GM21786 (cell line): ENCODE results near the gene SLC26A6.

Source experiments
- ATAC-seq: cut with Tn5 transposase; IDR thresholded peaks from one replicate; pipeline ENCODE4 v1.9.1; 2021; ENCODE audit not compliant: unreplicated experiment

SLC26A6 gene

DNA sequence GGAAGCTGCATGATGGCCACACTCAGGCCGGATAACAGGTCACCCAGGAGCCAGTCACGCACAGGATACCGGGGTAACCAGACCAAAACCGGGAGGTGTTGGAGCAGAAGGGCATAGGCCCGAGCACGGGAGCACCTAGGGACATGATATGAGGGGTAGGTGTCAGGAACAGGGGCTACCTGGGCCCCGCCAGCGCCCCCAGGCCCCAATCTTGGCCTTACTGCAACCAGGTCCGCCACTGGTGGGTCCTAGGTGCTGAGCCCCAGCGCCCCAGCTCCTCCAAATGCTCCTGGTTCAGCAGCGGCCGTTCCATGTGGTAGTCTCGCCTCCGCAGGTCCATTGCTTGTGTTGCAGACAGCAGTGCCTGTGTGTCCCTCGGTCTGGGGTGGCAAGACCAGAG is 2.0 kb downstream of the SLC26A6 start:
- ATAC-seq, result no peak

DNA sequence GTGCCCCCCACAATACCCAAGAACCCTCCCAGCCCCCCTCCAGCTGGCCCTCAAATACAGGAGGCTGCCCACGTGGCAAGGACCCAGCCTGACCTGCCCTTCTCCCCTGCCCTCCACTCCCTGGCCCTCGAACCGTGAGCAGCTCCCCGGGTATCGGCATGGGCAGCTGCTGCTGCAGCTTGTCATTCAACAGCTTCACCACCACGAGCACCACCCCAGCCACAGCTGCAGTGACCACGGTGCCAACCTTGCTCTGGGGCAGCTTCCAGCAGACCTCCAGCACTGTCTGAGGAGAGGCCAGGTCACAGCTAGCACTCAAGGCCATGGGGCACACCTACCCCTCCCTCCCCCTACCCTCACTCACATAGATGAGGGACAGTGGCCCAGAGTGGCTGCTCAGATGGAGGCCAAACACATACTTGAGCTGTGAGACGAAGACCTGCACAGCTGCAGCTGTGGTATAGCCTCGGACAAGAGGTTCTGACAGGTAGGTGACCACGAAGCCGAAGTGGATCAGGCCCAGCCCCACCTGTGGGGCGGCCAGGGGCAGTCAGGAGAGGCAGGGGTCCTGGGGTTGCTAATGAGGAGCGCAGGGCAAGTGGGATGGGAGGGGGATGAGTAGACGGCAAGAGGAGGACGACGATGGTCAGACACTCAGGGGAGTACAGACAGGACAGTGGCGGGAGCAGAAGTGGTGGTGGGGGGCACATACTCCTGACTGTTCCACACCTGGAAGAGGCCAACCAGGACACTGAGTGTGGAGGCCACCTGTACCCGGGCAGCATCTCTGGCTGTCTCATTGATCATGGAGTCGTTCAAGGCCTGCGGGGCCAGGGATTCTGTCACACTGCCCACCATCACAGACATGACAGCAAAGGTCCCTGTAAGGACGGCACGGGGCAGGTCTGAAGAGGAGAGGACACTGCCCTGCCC is 3.5 kb downstream of the SLC26A6 start:
- ATAC-seq, result no peak

DNA sequence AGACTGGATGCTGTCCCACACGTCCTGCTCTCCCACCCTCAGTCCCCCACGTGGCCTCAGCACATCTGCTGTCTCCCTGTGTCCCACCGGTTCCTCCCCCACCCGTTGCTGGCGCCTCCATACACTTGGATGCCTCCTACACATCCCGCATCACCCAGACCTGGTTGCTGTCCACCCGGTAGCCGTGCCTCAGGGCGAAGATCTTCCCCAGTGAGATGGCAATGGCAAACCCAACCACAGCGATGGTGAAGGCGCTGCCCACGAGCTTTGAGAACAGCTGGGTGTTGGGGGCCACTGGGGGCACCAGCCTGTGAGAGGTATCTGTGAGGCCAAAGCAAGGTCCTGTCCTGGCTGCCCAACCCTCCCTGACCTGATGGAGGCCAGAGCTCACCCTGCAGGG is 4.4 kb downstream of the SLC26A6 start:
- ATAC-seq, result no peak

DNA sequence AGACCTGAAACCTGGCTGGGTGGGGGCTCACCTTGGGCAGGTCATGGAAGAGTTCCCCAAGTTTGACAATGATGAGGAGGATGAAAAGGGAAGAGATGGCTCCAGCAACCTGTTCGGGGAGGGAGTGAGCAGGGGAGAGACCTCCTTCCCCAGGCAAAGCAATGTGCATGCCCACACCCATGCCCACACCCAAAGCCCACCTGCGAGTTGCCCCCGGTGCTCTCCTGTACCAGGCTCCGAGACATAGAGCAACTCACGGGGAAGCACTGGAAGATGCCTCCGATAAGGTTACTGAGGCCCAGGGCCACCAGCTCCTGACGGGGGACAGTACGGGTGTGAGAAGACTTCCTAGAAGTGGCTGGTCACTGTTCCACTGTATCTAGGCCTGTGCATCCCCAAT is 4.9 kb downstream of the SLC26A6 start:
- no peak for ATAC-seq

DNA sequence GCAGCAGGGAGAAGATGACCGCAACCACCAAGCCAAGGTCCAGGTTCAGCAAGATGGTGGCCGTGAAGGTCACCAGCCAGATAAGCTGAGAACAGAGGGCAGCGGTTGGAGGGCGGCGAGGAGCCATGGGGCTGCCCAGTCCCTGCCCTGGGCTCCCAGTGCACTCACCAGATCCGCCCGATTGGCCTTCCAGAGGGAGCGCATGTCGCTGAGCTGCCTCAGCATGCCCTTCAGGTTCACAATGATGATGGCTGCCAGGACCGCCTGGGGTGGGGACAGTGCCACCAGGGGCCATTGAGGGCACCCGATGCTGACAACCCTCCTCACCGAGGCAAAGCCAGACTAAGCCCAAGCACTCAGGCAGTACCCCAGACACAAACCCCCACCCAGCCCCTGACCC is 5.4 kb downstream of the SLC26A6 start:
- no peak for ATAC-seq

DNA sequence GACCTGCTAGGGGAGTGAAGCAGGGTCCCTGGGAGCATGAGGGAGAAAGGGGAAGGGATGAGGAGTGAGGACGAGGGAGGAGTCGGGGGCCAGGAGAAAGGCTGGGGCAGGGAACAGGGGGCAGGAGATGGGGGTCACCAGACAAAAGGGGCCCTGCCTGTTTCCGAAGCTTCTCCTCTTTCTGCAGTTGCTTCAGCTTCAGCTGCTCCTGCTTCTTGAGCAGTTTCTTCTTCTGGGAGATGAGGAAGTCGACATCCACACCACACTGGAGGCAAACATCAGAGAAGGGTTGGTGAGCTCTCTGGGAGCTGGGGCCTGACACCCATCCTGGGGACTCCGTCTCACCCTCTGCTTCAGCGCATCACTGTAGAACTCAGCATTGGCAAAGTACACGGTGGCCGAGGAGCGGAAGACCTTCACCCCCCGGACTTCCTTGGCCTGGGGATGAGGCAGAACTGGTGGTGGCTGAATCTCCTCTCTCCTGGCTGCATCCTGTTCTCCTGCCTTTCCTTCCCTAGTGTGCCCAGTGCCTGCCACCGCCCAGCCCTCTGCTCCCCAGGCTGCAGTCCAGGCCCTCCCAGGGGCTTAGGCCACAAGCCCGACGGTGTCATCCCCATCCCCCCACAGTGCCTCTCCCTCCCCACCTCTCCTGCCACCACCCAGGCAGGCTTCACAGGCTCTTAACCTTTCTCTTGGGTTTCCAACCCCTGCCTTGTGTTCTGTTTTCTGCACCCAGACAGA is 6.8 kb downstream of the SLC26A6 start:
- no peak for ATAC-seq

DNA sequence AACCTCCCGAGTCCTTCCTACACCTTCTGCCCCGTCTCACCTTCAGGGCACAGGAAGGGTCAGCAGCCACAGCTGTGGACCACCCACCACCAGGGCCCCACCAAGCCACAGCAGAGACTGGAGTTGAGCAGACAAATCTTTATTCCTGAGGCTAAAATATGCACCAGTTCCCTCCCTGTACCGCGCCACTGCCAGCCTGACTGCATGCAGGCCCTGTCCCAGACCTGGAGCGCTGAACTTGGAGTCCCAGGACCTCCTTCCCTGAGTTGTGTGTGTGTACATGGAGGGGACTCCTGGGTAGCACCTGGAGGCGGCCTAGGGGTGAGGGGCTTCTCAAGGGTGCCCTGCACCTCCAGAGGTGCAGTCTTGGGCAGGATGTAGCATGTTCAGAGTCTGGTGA is 9.7 kb downstream of the SLC26A6 start:
- ATAC-seq, result no peak

DNA sequence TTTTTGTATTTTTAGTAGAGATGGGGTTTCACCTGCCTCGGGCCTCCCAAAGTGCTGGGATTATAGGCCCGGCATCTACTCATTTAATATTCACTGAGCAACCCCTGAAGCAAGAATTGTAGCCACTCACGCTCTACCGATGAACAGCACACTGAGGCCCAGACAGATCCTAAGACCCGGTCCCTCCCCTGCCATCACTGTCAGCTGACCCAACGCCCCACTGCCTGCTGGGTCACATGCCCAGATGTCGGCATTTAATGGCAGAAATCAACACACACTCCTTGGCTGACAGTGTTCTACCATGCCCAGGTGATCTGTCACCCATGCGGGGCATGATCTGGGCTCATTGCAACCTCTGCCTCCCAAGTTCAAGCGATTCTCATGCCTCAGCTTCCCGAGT is 10.5 kb downstream of the SLC26A6 start:
- ATAC-seq, result no peak

DNA sequence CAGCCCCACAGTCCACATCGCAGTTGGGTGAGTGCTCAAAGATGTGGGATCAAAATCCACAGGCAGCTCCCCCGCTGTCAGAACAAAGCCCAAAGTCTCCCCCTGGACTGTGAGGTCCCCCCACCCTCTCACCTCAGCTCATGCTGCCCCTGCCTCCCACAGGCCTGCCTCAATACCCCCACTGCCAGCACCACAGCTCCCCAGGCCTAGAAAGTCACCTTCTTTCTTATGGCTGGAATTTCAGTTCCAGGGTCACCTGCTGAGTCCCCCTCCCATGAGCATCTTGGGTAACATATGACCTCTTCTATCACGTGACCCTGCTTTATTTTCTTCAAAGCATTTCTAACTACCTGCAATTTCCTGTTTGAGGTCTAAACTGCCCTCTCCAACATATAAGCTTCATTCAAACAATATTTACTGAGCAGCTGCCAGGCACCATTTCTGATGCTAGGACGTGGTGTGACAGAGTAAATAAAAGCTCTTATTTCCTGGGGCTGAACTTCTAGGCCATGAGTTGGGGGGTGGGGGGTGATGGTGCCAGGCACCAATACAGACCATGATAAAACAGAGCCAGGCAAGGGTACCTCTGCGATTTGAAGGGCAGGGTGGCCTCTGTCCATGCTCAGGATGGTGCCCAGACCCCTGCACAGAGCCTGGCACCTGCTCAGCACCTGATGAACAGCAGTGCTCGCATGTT is 11.3 kb downstream of the SLC26A6 start:
- no peak for ATAC-seq

DNA sequence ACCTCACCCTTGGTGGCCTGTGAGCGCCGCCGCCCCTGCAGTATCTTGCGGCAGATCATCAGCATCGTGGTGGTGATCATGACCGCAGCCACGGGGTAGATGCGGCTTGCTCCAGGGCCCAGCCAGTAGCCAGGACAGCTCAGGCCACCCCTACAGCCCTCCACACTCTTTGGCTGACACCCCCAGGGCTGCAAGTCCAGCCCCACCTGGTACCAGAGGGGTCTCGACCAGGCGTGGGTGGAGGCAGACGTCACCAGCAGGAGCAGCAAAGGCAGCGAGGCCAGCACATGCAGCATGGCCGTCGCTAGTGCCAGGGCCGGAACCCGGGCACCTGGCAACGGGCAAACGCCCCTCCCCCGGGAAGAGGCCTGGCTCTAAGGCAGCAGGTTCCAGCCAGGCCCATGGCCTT is 13.8 kb downstream of the SLC26A6 start, which contains the start of gene TMEM89:
Gene TMEM89, minus strand, starts transcription at position 309 of the 409 bp plus-strand sequence. Its CDS starts 13 bp downstream, at position 296.
- no peak for ATAC-seq

DNA sequence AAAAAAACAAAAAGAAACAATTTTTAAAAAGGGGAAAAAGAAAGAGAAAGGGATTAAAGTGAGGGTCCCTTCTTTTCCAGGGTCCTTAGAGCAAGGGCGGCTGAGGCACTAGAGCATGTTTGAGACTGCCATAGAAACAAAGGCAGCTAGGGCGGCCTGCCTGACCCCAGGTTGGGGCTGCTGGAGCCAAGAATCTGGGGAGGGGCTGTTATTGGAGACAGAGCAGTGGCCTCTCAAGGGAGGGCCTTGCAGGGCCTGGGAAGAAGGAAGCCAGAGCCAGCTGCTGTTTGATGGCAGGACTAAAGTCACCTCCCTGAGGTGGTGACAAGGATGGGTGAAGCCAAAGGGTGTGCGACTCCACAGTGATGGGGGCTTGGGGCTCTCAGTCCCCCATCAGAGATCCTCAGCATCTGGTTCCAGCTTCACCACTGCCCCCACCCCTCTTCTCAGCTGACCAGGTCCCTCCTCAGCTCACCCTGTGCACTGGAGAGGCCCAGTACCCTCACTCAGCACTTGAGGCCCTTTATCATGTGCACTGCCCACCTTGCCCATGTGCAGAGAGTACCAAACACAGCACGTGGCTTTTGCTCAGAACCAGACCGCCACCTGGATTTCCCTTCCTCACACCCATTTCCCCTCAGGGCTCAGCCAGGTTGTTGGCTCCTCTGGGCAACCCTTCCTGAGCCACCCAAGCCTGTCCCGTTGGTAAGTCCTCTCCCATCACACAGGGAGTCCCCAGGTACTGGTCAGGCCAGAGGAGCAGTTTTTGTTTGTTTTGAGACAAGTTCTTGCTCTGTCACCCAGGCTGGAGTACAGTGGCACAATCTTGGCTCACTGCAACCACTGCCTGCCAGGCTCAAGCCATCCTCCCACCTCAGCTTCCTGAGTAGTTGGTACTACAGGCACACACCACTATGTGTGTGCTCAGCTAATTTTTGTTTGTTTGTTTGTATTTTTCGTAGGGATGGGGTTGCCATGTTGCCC is 15.4 kb downstream of the SLC26A6 start:
- no peak for ATAC-seq

DNA sequence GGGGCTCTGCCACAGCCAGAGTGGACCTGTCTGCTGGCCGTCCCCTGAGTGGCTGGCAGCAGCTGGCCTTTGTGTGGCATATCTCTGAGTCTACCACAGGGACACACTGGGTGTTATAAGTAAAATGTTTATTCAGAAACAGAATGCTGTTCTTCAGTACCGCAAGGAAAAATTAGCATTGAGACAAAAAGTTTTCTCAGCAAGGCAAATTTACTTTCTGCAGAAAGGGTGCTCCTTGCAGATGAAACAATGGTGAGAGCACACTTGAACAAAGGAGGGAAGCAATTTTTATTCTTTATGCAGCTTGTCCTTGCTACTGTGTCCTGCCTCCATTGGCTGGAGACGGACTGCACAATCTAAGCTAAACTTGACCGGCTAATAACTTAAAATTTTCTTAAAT is 17.7 kb downstream of the SLC26A6 start:
- no peak for ATAC-seq

DNA sequence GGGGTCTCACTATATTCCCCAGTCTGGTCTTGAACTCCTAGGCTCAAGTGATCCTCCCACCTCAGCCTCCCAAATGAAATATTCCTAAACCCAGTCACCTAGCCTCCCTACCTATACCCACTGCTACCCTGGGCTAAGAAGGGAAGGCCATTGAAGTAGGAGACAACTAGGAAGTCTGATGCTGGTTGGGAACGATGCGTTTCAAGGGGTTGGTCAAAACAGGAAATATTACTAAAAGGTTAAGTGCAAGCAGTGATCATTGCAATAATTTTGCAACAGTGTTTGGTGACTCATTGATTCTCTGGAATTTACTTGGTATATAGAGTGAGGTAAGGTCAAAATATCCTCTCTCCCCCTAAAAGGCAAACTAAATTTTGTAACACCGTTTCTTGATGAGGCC is 21.2 kb downstream of the SLC26A6 start:
- no peak for ATAC-seq

DNA sequence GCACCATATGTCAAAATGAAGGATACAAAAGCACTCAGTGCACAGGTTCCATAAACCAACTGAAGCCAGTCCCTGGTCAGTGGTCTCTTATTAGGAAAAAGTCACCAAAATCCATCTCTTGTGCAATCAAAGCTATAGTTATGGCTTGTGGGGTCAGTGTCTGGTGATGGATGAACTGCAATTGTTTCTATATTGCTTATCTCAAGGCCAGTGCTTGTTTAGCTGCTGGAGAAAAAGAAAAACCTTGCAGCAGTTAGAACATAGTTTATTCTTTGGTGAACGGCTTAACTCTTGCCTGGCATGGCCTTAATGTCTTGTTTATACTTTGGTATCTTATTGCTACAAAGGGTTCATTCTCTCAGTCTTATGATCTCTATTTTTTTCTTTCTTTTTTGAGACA is 23.0 kb downstream of the SLC26A6 start:
- ATAC-seq, result no peak

DNA sequence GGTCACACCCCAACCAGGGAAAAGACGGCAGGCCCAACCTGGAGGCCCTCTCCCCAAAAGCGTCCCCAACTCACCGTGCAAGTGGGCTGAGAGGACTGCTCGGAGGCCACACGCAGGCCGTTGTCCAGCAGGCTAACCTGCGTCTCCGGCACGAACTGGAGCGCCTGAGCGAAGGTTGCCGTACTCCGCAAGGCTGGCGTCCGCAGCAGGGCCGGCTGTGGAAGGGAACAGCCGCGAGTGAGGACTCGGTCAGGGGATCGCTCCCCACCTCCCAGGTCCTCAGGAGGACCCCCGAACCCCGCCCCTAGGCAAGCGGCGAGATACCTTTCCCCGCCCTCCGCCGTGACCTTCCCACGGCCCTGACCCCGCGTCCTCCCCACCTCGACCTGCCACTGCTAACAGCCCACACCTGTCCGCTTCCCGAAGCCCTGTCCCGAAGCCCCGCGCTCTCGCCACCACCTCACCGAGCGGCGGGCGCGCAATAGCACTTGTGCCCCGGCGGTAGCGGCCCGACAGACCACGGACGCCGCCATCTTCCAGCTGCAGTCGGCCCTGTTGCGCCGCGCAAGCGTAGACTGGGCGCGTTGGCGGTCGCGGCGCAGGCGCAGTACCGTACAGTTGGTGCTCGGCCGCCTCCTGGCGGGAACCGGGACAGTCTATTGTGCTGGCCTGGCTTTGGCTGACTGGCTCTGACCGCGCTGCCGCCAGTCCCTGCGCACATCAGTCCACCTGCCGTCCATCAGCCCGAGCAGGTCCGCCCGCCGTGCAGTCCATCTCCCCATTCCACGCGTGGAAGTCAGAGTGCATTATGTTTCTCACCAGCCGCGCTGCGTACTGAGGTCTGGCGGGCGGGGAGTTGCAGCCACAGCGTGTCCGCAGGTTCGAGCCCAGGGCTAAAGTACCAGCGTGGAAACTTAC is 25.9 kb downstream of the SLC26A6 start, which contains the start of gene UQCRC1:
Gene UQCRC1, minus strand, starts transcription at position 559 of the 918 bp plus-strand sequence. Its CDS starts 26 bp downstream, at position 533.
- ATAC-seq, result peak; percentile 94

DNA sequence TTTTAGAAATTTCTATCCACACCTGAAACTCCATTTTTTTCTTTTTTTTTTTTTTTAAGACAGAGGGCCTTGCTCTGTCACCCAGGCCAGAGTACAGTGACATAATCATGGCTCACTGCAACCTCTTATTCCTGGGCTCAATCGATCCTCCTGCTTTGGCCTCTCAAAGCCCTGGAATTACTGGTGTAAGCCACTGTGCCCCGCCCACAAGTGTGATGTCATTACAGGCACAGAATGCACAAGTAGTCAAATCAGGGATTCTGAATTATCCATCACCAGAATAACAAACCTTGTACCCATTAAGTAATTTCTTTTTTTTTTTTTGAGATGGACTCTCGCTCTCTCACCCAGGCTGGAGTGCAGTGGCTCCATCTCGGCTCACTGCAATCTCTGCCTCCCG is 27.7 kb downstream of the SLC26A6 start:
- ATAC-seq, result no peak

DNA sequence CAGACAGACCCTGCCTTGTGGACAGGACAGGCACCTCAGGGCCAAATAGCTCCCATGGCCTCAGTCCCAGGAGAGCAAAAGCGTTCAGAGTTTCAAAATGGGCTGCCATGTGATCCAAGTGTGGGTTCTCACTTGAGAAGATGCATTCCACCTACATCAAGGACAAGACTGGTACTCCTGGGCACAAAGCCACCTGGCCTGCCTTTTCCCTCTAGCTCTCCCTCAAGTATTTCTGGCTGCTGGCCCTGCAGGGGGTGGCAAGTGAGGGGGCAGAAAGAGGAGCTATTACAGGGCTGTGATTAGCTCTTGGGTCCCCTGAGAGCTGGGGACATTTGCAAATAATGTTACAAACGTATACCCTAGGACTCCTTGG is 33.7 kb downstream of the SLC26A6 start:
- no peak for ATAC-seq

DNA sequence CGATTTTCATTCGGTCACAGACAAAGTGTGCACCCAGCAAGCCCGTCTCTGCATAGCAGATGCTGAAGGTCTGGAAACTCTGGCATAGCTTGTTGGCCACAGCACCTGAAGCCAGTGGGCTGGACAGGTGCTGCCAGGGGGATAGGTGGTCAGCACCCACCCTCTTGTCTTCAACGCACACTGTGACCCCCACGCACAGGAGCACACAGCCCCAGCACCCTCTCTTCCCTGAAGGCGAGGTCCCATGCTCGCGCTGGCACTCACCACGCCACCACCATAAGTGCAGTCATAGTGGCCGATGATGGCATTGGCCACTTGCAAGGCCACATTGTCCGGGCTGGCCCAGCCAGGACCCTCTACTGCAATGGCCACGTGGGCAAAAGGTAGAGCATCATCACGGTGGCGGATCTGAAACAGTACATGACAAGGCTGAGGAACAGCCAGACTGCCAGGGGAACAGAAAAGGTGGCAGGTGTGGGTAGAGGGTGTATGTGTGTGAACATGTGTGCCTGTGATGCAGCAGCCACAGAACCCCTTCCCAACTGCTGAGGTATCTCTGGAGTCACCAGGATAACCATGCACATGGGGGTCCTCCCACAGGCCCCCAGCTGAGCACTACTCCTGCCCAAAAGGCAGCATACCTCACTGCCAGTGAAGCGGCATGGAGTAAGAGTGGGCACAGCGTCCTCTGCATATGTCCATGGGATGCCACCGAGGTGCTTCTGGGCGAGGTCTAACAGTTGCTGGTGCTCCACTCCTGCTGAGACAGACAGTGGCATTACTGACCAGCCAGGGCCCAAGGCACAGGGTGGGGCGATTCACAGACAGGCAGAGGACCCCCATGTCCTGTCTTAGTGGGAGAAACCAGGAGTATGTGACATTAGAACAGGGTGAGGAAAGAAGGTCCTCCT is 34.3 kb downstream of the SLC26A6 start:
- no peak for ATAC-seq
